Subcutaneous adipose tissue (tissue), 4 donors: ENCODE data around the gene MARK1. TPM values are rescaled to one million over a fixed set of nuclear protein-coding genes. Genes with fewer than 3 reads are reported as not detected.

Experiments used
- CTCF ChIP-seq: fragments of 450-650 bp; IDR thresholded peaks from one replicate; pipeline ENCODE4 v1.5.1; 2016; ENCODE audit warnings: low read depth, mild to moderate bottlenecking, control low read depth, antibody characterized with exemption, moderate library complexity
- total RNA-seq, 4 donors: library from RNA; depleted of rRNA; stranded (reverse); fragments of >200 nt; gene quantifications; one replicate each; pipeline ENCODE4 v1.1.0, GENCODE V29; 2016

Gene MARK1
- total RNA-seq, 4 donors from 2014 or later, result 7.0 to 17.5 (median 14.8) TPM

- TF ChIP-seq CTCF, result no peak
Measured at GRCh38 chr1:220655961-220656740, 128.2 kb downstream of the MARK1 start.

GRCh38 chr1:220666349-220666748 lies 138.4 kb downstream of the MARK1 start:
- TF ChIP-seq CTCF, result no peak

GRCh38 chr1:220669005-220669404 lies 141.1 kb downstream of the MARK1 start:
- no peak for TF ChIP-seq CTCF

- TF ChIP-seq CTCF, result no peak
Measured at GRCh38 chr1:220670365-220670764, 142.4 kb downstream of the MARK1 start.

- TF ChIP-seq CTCF, result no peak
Measured at GRCh38 chr1:220673921-220674320, 146.0 kb downstream of the MARK1 start.

- no peak for TF ChIP-seq CTCF
Measured at GRCh38 chr1:220677251-220677650, 149.3 kb downstream of the MARK1 start.

- no peak for TF ChIP-seq CTCF
Measured at GRCh38 chr1:220680085-220680687, 152.2 kb downstream of the MARK1 start.
